Ramos (cell line): Measurements from ENCODE around the gene FOLR2.
"Not testable (repeated sequence)": the region's sequence is repeated elsewhere in the genome, so short reads cannot be mapped to it uniquely, and the experiment has no call there.

ENCODE experiments used
- in situ Hi-C: fragments of 300-500 bp; cut with MboI; formaldehyde crosslinking; loops from one replicate; pipeline ENCODE4 v1.14.3; 2022; ENCODE audit warnings: low sequenced_read_pairs; ENCODE audit not compliant: unreplicated experiment

Gene FOLR2

DNA sequence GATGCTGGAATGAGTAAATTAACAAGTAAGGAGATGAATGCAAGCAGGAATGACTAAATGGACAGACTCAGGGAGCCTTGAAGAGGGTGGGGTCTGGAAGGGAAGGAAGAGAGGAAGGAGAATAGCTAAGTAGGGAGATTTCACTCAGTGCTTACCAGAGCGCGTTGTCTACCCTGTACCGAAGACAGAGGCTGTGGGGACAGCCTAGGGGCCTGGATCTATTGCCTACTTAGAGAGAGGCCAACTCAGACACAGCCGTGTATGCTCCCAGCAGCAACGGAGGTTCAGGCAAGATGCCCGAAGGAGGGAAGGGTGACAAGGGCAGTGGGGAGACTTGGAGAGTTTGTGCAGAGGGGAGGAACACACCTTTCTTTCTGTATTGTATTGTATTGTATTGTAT is at the start of gene FOLR2:
FOLR2 (plus strand) TSS at position 157 of the 400 bp plus-strand sequence. CDS start 1,791 bp downstream, outside the sequence.
- in situ Hi-C loops = no loop called here

DNA sequence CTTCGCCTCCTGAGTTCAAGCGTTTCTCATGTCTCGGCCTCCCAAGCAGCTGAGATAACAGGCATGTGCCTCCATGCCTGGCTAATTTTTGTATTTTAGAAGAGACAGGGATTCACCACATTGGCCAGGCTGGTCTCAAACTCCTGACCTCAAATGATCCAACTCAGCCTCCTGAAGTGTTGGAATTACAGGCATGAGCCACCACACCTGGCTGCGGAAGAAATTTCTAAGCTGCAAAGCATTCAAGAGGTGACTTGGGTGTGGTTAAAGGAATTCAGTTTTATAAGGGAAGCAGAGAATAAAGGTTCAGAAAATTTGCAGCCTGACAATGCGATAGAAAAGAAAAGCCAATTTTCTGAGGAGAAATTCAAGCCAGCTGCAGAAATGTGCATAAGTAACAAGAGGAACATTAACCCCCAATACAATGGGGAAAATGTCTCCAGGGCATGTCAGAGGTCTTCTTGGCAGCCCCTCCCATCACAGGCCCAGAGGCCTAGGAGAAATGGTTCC is 47.5 kb upstream of the FOLR2 start:
- in situ Hi-C loops = not testable (repeated sequence)

DNA sequence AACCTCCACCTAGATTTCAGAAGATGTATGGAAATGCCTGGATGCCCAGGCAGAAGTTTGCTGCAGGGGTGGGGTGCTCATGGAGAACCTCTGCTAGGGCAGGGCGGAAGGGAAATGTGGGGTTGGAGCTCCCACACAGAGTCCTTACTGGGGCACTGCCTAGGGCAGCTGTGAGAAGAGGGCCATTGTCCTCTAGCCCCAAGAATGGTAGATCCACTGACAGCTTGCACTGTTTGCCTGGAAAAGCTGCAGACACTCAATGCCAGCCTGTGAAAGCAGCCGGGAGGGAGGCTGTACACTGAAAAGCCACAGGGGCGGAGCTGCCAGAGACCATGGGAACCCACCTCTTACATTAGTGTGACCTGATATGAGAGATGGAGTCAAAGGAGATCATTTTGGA is 46.8 kb upstream of the FOLR2 start:
- in situ Hi-C loops = not testable (repeated sequence)

DNA sequence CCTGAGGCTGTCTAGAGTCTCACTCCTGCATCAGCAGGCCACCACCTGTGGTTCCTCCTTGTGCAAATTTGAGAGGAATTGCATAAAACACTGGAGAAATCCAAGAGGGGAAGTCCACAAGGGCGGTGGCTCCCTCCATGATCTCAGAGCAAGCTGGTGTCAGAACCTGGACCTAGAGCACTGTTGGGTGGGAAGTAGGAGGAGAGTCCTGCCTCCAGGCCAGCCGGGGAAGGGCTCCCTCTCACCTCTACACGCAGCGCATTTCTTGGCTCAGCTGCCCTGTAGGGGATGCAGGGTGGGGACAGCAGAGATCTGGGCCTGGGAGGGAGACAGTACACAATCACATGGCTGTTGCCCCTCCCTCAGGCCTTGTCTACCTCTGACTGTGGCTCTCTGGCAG is 44.6 kb upstream of the FOLR2 start:
- in situ Hi-C loops = not testable (repeated sequence)

DNA sequence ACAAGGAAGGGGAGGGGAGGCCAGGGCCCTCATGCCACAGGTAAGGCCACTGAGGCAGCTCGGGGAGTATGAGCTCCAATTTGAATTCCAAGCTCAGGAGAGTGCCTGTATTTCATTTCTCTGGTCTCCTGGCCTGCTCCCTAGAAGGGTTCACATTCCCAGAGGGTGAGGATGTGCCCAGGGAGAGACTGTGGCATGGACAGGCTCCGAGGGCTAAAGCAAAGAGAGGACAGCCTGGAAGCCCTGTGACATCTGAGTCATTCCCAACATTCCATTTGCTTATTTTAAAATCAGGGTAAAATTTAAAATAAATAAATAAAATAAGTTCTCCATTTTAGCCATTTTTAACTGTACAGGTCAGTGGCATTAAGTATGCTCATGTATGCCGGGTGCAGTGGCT is 43.3 kb upstream of the FOLR2 start:
- in situ Hi-C loops = no loop called here

DNA sequence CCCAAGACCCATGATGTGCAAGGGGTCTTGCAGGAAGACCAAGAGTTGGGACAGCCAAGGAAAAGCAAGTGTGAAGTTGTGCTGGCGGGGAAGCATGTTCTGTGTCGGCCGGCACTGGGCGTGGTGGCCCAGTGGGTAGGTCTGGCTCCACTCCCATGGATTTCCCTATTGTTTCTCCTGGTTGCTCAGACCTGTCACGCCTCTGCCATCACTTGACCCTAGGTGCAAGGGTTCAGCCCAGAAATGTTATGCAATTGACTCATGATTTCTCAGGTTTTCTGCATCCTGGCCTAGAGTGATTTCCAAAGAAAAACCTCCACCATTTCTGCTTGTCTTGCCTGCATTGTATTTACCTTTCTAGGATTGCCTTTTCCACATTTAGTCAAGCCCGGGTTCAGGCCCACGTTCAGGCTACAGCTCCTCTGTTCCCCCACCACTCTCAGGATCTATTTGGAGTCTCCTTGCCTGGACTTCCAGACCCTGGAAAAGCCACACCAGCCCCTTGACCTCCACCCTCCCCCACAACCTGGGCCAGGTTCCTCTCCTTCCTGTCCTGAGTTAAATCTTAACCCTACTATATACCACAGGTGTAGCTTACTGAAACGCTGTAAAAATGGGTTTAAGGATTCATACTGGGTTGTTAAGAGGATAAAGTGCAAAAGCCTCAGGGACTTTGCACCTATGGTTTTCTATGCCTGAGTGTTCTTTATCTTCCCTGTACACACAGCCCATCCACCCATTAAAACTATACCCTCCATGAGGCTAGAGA is 42.1 kb upstream of the FOLR2 start:
- in situ Hi-C loops = no loop called here

DNA sequence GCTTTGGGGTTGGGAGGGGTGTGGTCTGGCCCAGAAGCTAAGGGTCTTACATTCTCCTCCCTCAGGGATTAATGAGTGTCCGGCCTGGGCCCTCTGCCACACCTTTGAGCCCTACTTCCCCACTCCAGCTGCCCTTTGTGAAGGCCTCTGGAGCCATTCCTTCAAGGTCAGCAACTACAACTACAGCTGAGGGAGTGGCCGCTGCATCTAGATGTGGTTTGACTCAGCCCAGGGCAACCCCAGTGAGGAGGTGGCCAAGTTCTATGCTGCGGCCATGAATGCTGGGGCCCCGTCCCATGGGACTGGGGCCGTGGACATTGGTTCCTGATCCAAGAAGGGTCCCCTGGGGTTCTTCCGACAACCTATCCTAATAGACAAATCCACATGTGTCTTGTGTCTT is 38.9 kb upstream of the FOLR2 start:
- in situ Hi-C loops = no loop called here

DNA sequence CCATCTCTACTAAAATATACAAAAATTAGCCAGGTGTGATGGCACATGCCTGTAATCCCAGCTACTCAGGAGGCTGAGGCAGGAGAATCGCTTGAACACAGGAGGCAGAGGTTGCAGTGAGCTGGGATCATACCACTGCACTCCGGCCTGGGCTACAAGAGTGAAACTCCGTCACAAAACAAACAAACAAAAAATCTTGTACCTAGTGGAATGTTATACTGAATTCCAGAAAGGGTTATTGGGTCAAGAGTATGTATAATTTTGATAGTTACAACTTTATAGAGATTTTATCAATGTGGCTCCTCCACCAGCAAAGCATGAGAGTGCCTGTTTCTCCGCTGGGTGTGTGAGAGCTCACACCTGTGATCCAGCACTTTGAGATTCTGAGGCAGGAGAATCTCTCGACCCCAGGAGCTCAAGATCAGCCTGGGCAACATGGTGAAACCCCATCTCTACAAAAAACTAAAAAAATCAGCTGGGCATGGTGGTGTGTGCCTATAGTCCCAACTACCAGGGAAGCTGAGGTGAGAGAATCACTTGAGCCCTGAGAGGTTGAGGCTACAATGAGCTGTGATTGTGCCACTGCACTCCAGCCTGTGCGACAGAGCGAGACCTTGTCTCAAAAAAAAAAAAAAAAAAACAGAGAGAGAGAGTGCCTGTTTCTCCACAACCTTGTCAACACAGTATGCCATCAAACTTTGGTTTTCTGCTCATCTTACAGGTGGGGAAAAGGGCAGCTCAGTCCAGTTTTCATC is 37.4 kb upstream of the FOLR2 start:
- in situ Hi-C loops = no loop called here

DNA sequence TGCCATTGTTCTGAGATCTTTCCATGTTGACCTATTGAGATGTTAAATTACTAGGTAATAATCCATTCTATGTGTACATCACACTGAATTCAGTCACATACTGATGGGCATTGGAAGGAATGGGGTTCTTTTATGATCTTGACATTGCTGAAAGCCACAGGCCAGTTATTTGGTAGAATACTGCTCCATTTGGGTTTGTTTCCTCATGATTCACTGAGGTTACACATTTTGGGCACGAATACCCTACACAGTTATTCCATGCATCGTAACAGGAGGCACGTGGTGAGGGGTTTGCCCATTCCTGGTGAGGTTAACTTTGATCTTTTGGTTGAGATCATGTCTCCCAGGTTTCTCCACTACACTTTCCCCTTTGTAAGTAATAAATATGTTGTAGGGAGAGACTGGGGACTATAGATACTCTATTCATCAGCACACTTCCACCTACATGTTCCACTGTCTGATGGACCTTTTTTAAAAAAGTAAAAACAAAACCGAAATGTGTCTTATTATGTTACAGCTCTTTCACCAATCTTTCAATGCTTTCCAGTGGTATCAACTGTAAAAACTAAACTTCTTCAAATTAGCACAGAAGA is 36.7 kb upstream of the FOLR2 start:
- in situ Hi-C loops = no loop called here

DNA sequence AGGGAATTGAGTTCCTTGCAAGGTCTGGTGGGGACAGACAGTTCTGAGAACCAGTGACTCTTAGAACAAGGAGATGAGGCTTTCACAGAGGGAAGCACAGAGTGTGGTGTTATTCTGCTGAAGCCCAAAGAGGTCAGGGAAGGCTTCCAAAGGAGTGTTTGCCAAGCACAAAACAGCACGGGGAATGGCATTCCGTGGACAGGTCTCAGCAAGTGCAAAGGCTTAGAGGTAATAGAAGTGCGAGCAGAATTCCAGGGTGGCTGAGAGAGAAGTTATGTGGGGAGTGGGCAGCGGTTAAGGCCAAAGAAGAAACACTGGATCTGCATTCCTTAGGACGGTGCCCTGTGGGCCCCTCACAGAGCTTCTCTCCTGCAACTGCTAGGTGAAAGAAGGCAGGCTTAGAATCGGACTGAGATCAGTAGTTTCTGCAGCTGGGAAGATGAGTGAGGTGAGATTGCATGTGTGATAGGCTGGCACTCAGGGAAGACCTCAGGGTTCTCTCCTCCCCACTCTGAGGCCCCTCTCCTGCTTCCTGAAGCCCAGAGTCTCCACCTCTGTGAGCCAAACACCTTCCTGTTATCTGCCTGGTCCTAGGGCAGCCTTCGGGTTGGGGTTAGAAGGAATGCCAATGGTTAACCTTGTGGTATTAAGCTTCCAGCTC is 35.6 kb upstream of the FOLR2 start:
- in situ Hi-C loops = not testable (repeated sequence)

DNA sequence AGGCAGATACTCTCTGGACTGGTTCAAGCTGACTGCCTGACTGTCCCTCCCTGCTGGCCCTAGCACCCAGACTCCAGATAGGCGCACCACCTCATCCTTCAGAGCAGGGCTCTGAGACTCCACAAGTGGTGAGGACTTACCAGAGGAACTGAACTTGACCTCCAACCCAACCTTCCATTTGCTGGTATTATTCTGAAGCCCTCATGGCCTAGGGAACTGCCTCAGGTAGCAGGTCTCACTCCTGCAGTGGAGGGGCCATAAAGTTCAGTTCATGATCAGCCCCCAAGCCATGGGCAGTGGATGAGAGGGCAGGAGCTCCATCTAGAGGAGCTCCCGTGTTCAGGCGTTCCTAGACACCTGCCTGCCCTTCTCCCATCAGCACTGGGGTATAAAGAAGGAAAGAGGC is 35.0 kb upstream of the FOLR2 start:
- in situ Hi-C loops = not testable (repeated sequence)

DNA sequence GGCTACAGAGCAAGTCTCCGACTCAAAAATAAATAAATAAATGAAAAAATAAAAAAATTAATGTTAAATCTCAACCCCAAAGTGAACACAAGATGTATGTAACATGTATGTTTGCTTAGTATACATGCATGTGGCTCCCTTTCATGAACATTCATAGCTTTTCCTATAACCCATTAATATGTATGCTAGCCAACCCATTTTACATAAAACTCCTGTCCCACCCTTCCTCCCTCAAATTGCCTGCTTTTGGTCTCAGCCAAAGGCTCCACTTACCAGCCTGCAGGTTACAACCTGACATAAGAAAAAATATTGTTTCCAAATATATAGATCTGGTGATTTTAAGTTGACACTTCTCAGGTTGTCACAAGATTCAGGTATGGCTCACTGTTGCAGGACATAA is 28.3 kb upstream of the FOLR2 start:
- in situ Hi-C loops = no loop called here

DNA sequence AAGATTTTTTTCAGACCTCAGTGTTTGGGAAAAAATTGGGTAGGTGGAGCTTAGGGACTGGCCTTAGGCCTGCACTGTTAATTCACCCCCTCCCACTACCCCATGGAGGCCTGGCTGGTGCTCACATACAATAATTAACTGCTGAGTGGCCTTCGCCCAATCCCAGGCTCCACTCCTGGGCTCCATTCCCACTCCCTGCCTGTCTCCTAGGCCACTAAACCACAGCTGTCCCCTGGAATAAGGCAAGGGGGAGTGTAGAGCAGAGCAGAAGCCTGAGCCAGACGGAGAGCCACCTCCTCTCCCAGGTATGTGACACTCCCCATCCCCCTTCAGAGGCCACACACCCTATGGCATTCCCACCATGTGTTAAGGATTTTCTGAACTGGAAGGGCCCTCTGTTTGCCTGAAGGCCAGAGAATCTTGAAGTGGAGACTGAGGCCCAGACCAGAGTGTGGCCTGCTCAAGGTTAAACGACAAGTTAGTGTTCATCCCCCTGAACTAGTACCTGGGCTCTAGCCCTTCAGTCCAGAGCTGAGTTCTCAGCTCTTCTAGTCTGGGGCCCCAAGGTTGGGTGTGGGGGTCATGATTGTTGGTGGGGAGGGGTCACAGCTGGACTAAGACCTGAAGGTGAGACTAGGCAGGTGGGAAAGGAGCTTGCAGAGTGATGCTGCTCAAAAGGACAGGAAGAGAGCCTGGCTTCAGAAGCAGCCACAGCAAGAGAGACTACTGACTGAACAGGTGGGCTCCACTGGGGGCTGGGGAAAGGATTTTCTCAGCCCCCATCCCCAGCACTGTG is 26.9 kb upstream of the FOLR2 start:
- in situ Hi-C loops = no loop called here

DNA sequence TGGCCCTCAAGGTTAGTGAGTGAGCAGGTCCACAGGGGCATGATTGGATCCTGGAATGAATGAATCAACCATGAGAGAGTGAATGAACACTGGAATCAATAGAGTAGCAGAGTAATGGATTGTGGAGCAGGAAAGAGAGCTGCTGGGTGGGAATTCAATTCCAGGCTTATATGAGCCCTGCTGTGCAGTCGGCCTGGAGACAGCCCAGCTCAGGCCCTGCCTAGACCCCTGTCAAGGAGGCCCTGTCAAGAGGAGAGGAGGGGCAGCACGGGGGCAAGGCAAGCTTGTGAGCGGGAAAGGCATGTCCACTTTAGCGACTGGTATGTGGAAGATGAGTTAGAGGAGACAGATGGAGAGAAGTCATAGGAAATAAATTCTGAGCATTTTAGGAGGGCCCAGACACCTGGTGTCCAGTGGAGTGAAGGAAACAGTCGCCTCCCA is 25.9 kb upstream of the FOLR2 start:
- in situ Hi-C loops = no loop called here

DNA sequence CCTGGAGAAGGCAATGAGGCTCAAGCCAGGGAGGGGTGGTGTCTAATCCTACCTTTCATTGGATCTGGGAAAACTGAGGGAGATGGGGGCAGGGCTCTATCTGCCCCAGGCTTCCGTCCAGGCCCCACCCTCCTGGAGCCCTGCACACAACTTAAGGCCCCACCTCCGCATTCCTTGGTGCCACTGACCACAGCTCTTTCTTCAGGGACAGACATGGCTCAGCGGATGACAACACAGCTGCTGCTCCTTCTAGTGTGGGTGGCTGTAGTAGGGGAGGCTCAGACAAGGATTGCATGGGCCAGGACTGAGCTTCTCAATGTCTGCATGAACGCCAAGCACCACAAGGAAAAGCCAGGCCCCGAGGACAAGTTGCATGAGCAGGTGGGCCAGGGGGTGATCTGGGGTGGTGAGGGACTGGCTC is 24.6 kb upstream of the FOLR2 start, which contains the start of gene FOLR1:
FOLR1 (plus strand) TSS at position 180 of the 421 bp plus-strand sequence; CDS start at position 214, 34 bp downstream.
- in situ Hi-C loops = no loop called here

DNA sequence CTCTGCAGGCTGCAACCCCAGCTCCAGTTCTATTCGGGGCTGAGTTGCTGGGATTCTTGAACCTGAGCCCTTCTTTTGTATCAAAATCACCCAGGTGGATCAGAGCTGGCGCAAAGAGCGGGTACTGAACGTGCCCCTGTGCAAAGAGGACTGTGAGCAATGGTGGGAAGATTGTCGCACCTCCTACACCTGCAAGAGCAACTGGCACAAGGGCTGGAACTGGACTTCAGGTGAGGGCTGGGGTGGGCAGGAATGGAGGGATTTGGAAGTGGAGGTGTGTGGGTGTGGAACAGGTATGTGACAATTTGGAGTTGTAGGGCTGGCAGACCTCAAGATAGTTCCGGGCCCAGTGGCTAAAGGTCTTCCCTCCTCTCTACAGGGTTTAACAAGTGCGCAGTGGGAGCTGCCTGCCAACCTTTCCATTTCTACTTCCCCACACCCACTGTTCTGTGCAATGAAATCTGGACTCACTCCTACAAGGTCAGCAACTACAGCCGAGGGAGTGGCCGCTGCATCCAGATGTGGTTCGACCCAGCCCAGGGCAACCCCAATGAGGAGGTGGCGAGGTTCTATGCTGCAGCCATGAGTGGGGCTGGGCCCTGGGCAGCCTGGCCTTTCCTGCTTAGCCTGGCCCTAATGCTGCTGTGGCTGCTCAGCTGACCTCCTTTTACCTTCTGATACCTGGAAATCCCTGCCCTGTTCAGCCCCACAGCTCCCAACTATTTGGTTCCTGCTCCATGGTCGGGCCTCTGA is 20.9 kb upstream of the FOLR2 start:
- in situ Hi-C loops = no loop called here

DNA sequence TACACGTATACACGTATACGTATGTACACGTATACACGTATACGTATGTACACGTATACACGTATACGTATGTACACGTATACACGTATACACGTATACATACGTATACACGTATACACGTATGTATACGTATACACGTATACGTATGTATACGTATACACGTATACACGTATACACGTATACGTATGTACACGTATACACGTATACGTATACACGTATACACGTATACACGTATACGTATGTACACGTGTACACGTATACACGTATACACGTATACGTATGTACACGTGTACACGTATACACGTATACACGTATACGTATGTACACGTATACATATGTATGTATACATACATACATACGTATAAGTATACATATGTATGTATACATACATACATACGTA is 15.1 kb upstream of the FOLR2 start:
- in situ Hi-C loops = not testable (repeated sequence)

DNA sequence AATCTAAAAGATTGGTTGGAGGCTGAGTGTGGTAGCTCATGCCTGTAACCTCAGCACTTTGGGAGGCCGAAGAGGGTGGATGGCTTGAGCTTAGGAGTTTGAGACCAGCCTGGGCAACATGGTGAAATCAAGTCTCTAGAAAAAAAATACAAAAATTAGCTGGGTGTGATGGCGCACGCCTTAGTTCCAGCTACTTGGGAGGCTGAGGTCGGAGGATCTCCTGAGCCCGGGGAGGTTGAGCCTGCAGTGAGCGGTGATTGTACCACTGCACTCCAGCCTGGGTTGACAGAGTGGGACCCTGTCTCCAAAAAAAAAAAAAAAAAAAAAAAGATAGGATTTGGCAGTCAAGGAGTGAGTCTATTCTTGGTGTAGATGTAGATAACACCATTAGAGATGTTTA is 14.0 kb upstream of the FOLR2 start:
- in situ Hi-C loops = no loop called here

DNA sequence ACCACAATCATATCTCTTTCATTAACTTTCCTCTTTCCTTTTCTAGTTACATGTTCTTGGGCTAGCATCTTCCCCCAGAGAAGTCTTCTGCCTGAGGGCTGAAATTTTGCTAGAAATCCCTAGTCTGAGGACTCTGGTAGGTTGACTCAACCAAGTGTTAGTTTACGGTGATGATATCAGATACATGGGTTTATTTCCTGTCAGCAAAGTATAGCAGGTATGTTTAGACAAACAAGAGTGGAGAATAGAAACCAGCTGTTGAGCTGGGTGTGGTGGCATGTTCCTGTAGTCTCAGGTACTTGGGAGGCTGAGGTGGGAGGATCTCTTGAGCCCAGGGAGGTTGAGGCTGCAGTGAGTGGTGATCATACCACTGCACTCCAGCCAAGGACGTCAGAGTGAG is 13.4 kb upstream of the FOLR2 start:
- in situ Hi-C loops = no loop called here
